ENCODE results near the gene GPX4.
A peak's percentile ranks its signal among the peaks of the same experiment; 100 is the strongest.

The GPX4 gene, protein sequence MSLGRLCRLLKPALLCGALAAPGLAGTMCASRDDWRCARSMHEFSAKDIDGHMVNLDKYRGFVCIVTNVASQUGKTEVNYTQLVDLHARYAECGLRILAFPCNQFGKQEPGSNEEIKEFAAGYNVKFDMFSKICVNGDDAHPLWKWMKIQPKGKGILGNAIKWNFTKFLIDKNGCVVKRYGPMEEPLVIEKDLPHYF

DNA sequence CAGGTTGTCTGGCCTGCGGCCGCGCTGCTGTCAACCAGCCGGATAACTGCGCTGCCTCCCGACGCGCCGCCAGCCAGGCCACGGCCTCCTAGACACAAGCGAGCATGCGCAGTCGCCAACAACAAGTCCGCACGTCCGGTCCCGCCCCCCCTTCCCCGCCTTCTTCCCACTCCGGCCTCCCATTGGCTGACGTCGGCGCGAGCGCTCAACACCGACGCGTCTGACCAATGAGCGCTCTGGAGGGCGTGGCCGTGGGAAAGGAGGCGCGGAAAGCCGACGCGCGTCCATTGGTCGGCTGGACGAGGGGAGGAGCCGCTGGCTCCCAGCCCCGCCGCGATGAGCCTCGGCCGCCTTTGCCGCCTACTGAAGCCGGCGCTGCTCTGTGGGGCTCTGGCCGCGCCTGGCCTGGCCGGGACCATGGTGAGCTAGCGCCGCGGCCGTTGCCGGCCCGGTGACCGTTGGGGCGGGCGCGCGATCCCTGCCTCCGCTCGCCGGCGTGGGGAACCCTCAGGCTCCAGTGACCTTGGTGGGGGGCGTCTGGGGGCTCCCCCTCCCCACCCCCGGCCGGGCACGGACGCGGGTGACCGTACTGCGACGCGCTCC is at the start of gene GPX4:
GPX4 (plus strand) TSS at position 287 of the 603 bp plus-strand sequence; CDS start at position 337, 50 bp downstream.
- no peak for TF ChIP-seq EZH2phosphoT487 (IDR thresholded peaks at IDR 0.05; ENCODE audit: borderline replicate concordance)
- TF ChIP-seq, protein P1, sequence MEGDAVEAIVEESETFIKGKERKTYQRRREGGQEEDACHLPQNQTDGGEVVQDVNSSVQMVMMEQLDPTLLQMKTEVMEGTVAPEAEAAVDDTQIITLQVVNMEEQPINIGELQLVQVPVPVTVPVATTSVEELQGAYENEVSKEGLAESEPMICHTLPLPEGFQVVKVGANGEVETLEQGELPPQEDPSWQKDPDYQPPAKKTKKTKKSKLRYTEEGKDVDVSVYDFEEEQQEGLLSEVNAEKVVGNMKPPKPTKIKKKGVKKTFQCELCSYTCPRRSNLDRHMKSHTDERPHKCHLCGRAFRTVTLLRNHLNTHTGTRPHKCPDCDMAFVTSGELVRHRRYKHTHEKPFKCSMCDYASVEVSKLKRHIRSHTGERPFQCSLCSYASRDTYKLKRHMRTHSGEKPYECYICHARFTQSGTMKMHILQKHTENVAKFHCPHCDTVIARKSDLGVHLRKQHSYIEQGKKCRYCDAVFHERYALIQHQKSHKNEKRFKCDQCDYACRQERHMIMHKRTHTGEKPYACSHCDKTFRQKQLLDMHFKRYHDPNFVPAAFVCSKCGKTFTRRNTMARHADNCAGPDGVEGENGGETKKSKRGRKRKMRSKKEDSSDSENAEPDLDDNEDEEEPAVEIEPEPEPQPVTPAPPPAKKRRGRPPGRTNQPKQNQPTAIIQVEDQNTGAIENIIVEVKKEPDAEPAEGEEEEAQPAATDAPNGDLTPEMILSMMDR (conservative IDR thresholded peaks at IDR 0.05; ENCODE audit: low read length): no peak

DNA sequence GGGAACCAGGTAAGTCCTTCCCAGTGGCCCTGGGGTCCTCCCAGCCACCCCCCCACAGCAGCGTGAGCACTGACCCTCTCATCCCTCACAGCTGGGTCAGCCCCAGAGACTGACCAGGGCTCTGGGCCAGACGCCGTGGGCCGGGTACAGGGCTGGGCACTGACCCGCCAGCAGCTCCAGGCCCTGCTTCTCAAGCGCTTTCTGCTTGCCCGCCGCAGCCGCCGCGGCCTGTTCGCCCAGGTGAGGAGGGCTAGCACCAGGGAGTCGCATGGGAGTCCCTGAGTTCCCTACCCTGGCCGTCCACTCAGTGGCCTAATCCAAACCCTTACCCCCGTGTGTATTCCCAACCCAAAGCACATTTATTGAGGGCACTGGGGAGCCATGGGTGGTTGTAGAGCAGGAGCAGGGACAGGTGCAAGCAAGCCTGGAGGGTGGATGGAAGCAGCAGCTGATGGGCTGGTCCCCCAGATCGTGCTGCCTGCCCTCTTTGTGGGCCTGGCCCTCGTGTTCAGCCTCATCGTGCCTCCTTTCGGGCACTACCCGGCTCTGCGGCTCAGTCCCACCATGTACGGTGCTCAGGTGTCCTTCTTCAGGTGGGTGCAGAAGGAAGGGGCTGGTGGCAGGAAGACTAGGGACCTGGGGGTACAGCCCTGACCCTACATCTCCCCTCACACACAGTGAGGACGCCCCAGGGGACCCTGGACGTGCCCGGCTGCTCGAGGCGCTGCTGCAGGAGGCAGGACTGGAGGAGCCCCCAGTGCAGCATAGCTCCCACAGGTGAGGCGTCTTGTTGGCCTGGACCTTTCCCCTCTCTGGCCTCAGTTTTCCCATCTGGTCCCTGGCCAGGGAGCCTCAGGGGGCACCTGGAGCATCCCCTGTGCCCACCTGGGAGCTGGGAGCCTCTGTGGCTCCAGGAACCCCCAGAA is 49.4 kb upstream of the GPX4 start:
- peaks cover 25% of the 10 kb centered on the region; the same call in 1 of the 2 replicates for H3K9me3 ChIP-seq (ENCODE audit: insufficient read depth, low read depth, low read length)
- no peak overlapping the region for H3K9ac ChIP-seq (ENCODE audit: low read depth, low read length, poor library complexity, severe bottlenecking)
- no peaks in the 10 kb centered on the region for H3K36me3 ChIP-seq (ENCODE audit: insufficient read depth, low read length)
- no peak for TF ChIP-seq EZH2phosphoT487 (IDR thresholded peaks at IDR 0.05; ENCODE audit: borderline replicate concordance)
- TF ChIP-seq, protein P1 (conservative IDR thresholded peaks at IDR 0.05; ENCODE audit: low read length): no peak
- H4K20me1 ChIP-seq (ENCODE audit: insufficient read depth, low read length, poor library complexity, severe bottlenecking): no peaks in the 10 kb centered on the region
- no peak overlapping the region for H3K4me2 ChIP-seq (ENCODE audit: low read depth, low read length, poor library complexity, severe bottlenecking)
- no peaks in the 10 kb centered on the region for H3F3A ChIP-seq (ENCODE audit: low read depth)
- no peaks in the 10 kb centered on the region for H3K79me2 ChIP-seq (ENCODE audit: insufficient read depth, low read length)
- no peaks in the 10 kb centered on the region for H3K27me3 ChIP-seq (ENCODE audit: insufficient read depth, low read length, poor library complexity, severe bottlenecking)
- H3K4me3 ChIP-seq (ENCODE audit: low read length, poor library complexity, severe bottlenecking): no peak overlapping the region
- H3K9me2 ChIP-seq (replicated peaks; ENCODE audit: low read depth, low read length): no peaks in the 10 kb centered on the region
- H2AFZ ChIP-seq (ENCODE audit: low read length): no peak overlapping the region
- no peaks in the 10 kb centered on the region for H3K4me1 ChIP-seq (ENCODE audit: insufficient read depth, low read length, poor library complexity, severe bottlenecking)

More for the DNA sequence above, at the start of gene GPX4:
- Histone ChIP-seq H3K9ac (ENCODE audit: low read depth, low read length, poor library complexity, severe bottlenecking) (peak within 1 kb of the TSS; percentile 90), H3K79me2 (ENCODE audit: insufficient read depth, low read length) (peaks cover 21% of the 10 kb centered on the region), H3K4me1 (ENCODE audit: insufficient read depth, low read length, poor library complexity, severe bottlenecking) (peaks cover 20% of the 10 kb centered on the region), H3K27me3 (ENCODE audit: insufficient read depth, low read length, poor library complexity, severe bottlenecking) (no peaks in the 10 kb centered on the region), H3K4me3 (ENCODE audit: low read length, poor library complexity, severe bottlenecking) (peak within 1 kb of the TSS; percentile 82), H2AFZ (ENCODE audit: low read length) (peak within 1 kb of the TSS; percentile 81; the same call in 1 of the 2 replicates), H3F3A (ENCODE audit: low read depth) (no peaks in the 10 kb centered on the region), H3K9me3 (ENCODE audit: insufficient read depth, low read depth, low read length) (no peaks in the 10 kb centered on the region), H3K36me3 (ENCODE audit: insufficient read depth, low read length) (peaks cover 10% of the 10 kb centered on the region; the same call in 1 of the 2 replicates), H3K9me2 (replicated peaks; ENCODE audit: low read depth, low read length) (no peaks in the 10 kb centered on the region), H3K4me2 (ENCODE audit: low read depth, low read length, poor library complexity, severe bottlenecking) (peak within 1 kb of the TSS; percentile 98), H4K20me1 (ENCODE audit: insufficient read depth, low read length, poor library complexity, severe bottlenecking) (peaks cover 21% of the 10 kb centered on the region)

DNA sequence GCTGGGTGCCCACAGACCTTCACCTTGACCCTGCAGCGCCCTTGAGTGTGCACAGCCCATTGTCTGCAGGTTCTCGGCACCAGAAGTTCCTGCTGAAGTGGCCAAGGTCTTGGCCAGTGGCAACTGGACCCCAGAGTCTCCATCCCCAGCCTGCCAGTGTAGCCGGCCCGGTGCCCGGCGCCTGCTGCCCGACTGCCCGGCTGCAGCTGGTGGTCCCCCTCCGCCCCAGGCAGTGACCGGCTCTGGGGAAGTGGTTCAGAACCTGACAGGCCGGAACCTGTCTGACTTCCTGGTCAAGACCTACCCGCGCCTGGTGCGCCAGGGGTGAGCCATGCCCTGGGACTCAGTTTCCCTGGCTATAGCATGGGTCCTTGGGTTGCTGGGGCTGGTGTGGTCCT is 48.8 kb upstream of the GPX4 start:
- TF ChIP-seq EZH2phosphoT487 (IDR thresholded peaks at IDR 0.05; ENCODE audit: borderline replicate concordance): no peak
- TF ChIP-seq, protein P1 (conservative IDR thresholded peaks at IDR 0.05; ENCODE audit: low read length): no peak
- no peak overlapping the region for H3K9ac ChIP-seq (ENCODE audit: low read depth, low read length, poor library complexity, severe bottlenecking)
- no peaks in the 10 kb centered on the region for H3K4me1 ChIP-seq (ENCODE audit: insufficient read depth, low read length, poor library complexity, severe bottlenecking)
- no peak overlapping the region for H3K4me3 ChIP-seq (ENCODE audit: low read length, poor library complexity, severe bottlenecking)
- no peaks in the 10 kb centered on the region for H3F3A ChIP-seq (ENCODE audit: low read depth)
- no peak overlapping the region for H3K4me2 ChIP-seq (ENCODE audit: low read depth, low read length, poor library complexity, severe bottlenecking)
- H4K20me1 ChIP-seq (ENCODE audit: insufficient read depth, low read length, poor library complexity, severe bottlenecking): no peaks in the 10 kb centered on the region
- H3K36me3 ChIP-seq (ENCODE audit: insufficient read depth, low read length): no peaks in the 10 kb centered on the region
- no peaks in the 10 kb centered on the region for H3K79me2 ChIP-seq (ENCODE audit: insufficient read depth, low read length)
- peaks cover 25% of the 10 kb centered on the region; the same call in 1 of the 2 replicates for H3K9me3 ChIP-seq (ENCODE audit: insufficient read depth, low read depth, low read length)
- no peak overlapping the region for H2AFZ ChIP-seq (ENCODE audit: low read length)
- no peaks in the 10 kb centered on the region for H3K27me3 ChIP-seq (ENCODE audit: insufficient read depth, low read length, poor library complexity, severe bottlenecking)
- no peaks in the 10 kb centered on the region for H3K9me2 ChIP-seq (replicated peaks; ENCODE audit: low read depth, low read length)
